NCI-H524 treated with DMSO at 0.1 percent for 48 hours (cell line): ENCODE data around the gene GPAM.
"Not testable (repeated sequence)": the region's sequence is repeated elsewhere in the genome, so short reads cannot be mapped to it uniquely, and the experiment has no call there.

Experiments
- DNase-seq: peaks from one replicate; lab custom pipeline; 2025; lab: John Stamatoyannopoulos, UW

The GPAM gene

GRCh38 chr10:112132435-112132834 lies 51.1 kb downstream of the GPAM start:
- no peak for DNase-seq

GRCh38 chr10:112131996-112132395 lies 51.6 kb downstream of the GPAM start:
- DNase-seq: no peak

- DNase-seq: no peak
Observed at GRCh38 chr10:112131346-112131745, 52.2 kb downstream of the GPAM start.

- DNase-seq: no peak
Observed at GRCh38 chr10:112126901-112127300, 56.7 kb downstream of the GPAM start.

GRCh38 chr10:112126172-112126571 lies 57.4 kb downstream of the GPAM start:
- DNase-seq: no peak

- no peak for DNase-seq
Observed at GRCh38 chr10:112124866-112125265, 58.7 kb downstream of the GPAM start.

GRCh38 chr10:112122827-112123226 lies 60.7 kb downstream of the GPAM start:
- no peak for DNase-seq

- DNase-seq: no peak
Observed at GRCh38 chr10:112120491-112120890, 63.1 kb downstream of the GPAM start.

GRCh38 chr10:112115781-112116385 lies 67.7 kb downstream of the GPAM start:
- DNase-seq: no peak

GRCh38 chr10:112109779-112110178 lies 73.8 kb downstream of the GPAM start:
- not testable (repeated sequence) for DNase-seq
